Breast epithelium (tissue), 3 donors: ENCODE results near the gene CMKLR1.

Experiments
- POLR2A ChIP-seq: fragments of 450-650 bp; IDR thresholded peaks from one replicate; pipeline ENCODE4 v1.6.1; 2016; ENCODE audit warnings: antibody characterized with exemption, mild to moderate bottlenecking, moderate library complexity
- TF ChIP-seq, protein P1 (sequence below), 3 donors: fragments of 450-650 bp; IDR thresholded peaks; one replicate each; pipeline ENCODE4 v1.5.1; 2016 to 2017; ENCODE audit warnings: antibody characterized with exemption in 3 of 3, mild to moderate bottlenecking in 3 of 3, moderate library complexity in 3 of 3

DNA sequence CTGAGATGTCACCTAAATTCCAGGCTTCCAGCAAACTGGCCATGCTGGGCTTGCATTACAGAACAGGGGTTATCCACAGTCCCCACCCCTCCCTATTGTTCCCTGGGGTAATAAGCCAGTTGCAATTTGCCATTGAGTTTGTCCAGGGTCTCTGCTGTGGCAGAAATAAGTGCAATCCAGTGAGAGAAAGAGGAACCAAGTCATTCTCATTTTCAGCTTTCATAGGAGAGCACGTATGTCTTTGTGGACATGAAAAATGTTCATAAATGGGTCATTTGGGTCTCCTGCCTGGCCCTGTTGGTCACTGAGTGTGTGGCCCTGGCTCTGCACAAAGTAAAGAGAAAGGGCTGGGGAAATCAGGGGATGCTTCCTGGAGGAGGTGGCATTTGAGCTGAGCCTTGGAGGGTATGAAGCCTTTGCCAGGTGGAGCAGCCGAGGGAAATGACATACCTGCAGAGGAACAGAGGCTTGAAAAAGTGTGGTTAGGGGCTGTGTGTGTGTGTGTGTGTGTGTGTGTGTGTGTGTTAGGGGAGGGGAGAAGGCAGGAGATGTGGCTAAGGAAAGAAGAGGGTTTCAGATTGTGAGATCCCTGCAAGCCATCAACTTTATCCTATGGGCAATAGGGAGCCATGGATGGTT is 29.3 kb downstream of the CMKLR1 start:
- no peak for TF ChIP-seq POLR2A
- TF ChIP-seq, protein P1, sequence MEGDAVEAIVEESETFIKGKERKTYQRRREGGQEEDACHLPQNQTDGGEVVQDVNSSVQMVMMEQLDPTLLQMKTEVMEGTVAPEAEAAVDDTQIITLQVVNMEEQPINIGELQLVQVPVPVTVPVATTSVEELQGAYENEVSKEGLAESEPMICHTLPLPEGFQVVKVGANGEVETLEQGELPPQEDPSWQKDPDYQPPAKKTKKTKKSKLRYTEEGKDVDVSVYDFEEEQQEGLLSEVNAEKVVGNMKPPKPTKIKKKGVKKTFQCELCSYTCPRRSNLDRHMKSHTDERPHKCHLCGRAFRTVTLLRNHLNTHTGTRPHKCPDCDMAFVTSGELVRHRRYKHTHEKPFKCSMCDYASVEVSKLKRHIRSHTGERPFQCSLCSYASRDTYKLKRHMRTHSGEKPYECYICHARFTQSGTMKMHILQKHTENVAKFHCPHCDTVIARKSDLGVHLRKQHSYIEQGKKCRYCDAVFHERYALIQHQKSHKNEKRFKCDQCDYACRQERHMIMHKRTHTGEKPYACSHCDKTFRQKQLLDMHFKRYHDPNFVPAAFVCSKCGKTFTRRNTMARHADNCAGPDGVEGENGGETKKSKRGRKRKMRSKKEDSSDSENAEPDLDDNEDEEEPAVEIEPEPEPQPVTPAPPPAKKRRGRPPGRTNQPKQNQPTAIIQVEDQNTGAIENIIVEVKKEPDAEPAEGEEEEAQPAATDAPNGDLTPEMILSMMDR (IDR thresholded peaks at IDR 0.05) = no peak
